ENCODE results near the gene SCTR.

DNA sequence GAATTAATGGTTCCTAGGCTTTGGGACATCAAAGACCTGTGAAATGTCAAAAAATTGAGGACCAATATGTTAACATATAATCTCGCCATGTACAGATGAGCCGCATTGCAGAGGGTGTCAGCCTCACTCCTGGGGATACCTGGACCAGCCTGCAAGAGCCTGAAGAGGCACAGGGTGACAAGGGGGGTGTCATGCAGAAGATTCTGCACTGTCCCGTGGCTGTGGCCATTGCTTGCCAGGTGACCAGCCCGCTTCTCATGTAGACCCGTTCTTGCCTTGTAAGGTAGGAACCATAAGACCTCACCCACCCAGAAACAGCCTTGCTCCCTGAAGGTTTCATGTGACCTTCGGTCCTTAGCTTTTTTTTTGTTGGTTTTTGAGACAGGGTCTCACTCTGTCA lies 55.2 kb downstream of the SCTR start:
- TF ChIP-seq MYNN (CRISPR knock-in tag; IDR thresholded peaks at IDR 0.05; ENCODE audit: low read depth) (no peak), TARDBP (CRISPR knock-in tag; IDR thresholded peaks at IDR 0.05) (no peak), NFE2L2 (IDR thresholded peaks at IDR 0.05; ENCODE audit: low read length) (no peak), EP300 (IDR thresholded peaks at IDR 0.05; ENCODE audit: low read depth in 2 of 2, low read length in 2 of 2) (no peak), EP300 (CRISPR knock-in tag; IDR thresholded peaks at IDR 0.05; ENCODE audit: borderline replicate concordance) (no peak), KLF13 (CRISPR knock-in tag; IDR thresholded peaks at IDR 0.05) (no peak), CHD2 (IDR thresholded peaks at IDR 0.05; ENCODE audit: low read depth, low read length) (no peak), NR2C2 (CRISPR knock-in tag; IDR thresholded peaks at IDR 0.05; ENCODE audit: borderline replicate concordance) (no peak), JUNB (CRISPR knock-in tag; IDR thresholded peaks at IDR 0.05; ENCODE audit: borderline replicate concordance) (no peak), JUN (CRISPR knock-in tag; IDR thresholded peaks at IDR 0.05) (no peak)
- TF ChIP-seq, protein P1, sequence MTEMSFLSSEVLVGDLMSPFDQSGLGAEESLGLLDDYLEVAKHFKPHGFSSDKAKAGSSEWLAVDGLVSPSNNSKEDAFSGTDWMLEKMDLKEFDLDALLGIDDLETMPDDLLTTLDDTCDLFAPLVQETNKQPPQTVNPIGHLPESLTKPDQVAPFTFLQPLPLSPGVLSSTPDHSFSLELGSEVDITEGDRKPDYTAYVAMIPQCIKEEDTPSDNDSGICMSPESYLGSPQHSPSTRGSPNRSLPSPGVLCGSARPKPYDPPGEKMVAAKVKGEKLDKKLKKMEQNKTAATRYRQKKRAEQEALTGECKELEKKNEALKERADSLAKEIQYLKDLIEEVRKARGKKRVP (CRISPR knock-in tag; IDR thresholded peaks at IDR 0.05) = no peak
- TF ChIP-seq, protein P2, sequence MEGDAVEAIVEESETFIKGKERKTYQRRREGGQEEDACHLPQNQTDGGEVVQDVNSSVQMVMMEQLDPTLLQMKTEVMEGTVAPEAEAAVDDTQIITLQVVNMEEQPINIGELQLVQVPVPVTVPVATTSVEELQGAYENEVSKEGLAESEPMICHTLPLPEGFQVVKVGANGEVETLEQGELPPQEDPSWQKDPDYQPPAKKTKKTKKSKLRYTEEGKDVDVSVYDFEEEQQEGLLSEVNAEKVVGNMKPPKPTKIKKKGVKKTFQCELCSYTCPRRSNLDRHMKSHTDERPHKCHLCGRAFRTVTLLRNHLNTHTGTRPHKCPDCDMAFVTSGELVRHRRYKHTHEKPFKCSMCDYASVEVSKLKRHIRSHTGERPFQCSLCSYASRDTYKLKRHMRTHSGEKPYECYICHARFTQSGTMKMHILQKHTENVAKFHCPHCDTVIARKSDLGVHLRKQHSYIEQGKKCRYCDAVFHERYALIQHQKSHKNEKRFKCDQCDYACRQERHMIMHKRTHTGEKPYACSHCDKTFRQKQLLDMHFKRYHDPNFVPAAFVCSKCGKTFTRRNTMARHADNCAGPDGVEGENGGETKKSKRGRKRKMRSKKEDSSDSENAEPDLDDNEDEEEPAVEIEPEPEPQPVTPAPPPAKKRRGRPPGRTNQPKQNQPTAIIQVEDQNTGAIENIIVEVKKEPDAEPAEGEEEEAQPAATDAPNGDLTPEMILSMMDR (CRISPR knock-in tag; IDR thresholded peaks at IDR 0.05) = no peak
- TF ChIP-seq, protein P3, sequence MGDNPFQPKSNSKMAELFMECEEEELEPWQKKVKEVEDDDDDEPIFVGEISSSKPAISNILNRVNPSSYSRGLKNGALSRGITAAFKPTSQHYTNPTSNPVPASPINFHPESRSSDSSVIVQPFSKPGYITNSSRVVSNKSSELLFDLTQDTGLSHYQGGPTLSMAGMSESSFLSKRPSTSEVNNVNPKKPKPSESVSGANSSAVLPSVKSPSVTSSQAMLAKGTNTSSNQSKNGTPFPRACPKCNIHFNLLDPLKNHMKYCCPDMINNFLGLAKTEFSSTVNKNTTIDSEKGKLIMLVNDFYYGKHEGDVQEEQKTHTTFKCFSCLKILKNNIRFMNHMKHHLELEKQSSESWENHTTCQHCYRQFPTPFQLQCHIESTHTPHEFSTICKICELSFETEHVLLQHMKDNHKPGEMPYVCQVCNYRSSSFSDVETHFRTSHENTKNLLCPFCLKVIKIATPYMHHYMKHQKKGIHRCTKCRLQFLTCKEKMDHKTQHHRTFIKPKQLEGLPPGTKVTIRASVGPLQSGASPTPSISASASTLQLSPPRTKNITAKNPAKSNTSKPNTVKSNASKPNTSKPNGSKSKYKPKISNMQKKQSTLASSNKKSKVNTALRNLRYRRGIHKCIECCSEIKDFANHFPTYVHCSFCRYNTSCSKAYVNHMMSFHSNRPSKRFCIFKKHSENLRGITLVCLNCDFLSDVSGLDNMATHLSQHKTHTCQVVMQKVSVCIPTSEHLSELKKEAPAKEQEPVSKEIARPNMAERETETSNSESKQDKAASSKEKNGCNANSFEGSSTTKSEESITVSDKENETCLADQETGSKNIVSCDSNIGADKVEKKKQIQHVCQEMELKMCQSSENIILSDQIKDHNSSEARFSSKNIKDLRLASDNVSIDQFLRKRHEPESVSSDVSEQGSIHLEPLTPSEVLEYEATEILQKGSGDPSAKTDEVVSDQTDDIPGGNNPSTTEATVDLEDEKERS (CRISPR knock-in tag; IDR thresholded peaks at IDR 0.05) = no peak
- TF ChIP-seq, protein P4, sequence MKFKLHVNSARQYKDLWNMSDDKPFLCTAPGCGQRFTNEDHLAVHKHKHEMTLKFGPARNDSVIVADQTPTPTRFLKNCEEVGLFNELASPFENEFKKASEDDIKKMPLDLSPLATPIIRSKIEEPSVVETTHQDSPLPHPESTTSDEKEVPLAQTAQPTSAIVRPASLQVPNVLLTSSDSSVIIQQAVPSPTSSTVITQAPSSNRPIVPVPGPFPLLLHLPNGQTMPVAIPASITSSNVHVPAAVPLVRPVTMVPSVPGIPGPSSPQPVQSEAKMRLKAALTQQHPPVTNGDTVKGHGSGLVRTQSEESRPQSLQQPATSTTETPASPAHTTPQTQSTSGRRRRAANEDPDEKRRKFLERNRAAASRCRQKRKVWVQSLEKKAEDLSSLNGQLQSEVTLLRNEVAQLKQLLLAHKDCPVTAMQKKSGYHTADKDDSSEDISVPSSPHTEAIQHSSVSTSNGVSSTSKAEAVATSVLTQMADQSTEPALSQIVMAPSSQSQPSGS (CRISPR knock-in tag; IDR thresholded peaks at IDR 0.05) = no peak
- TF ChIP-seq, protein P5, sequence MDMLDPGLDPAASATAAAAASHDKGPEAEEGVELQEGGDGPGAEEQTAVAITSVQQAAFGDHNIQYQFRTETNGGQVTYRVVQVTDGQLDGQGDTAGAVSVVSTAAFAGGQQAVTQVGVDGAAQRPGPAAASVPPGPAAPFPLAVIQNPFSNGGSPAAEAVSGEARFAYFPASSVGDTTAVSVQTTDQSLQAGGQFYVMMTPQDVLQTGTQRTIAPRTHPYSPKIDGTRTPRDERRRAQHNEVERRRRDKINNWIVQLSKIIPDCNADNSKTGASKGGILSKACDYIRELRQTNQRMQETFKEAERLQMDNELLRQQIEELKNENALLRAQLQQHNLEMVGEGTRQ (IDR thresholded peaks at IDR 0.05; ENCODE audit: low read depth, low read length) = no peak
- TF ChIP-seq, protein P5 (CRISPR knock-in tag; IDR thresholded peaks at IDR 0.05; ENCODE audit: borderline replicate concordance) = no peak
